HEK293 (cell line): ENCODE data around the gene DPP6.

Experiments
- CTCF ChIA-PET: fragments of 350-600 bp; formaldehyde crosslinking; extraction: SDS; loops from one replicate; lab custom pipeline; 2021; ENCODE audit warnings: antibody characterized with exemption; lab: Yijun Ruan, JAX
- POLR2A ChIA-PET: fragments of 300-600 bp; formaldehyde crosslinking; extraction: SDS; loops from one replicate; lab custom pipeline; 2020; ENCODE audit warnings: antibody characterized with exemption, inconsistent platforms; lab: Yijun Ruan, JAX
- H3K27ac ChIP-seq: fragments of 200-500 bp; sonication (Bioruptor generic); 2 replicates; pipeline ENCODE4 v1.5.1; 2014; ENCODE audit warnings: low read depth, low read length, control low read depth, inconsistent platforms; ENCODE audit errors: extremely low read depth
- H3K36me3 ChIP-seq, 2 experiments: fragments of 200-500 bp in 1 of 2; sonication (Bioruptor generic) in 1 of 2; 1 replicate in 1 of 2; 2 replicates in 1 of 2; pipeline ENCODE4 v1.5.1; 2014 to 2017; ENCODE audit warnings: inconsistent platforms in 2 of 2, low read length in 2 of 2; ENCODE audit not compliant: control insufficient read depth in 2 of 2, insufficient read depth in 1 of 2
- H3K4me1 ChIP-seq: fragments of 200-500 bp; sonication (Bioruptor generic); 2 replicates; pipeline ENCODE4 v1.5.1; 2014; ENCODE audit warnings: mild to moderate bottlenecking, low read length, inconsistent platforms; ENCODE audit not compliant: control insufficient read depth, insufficient read depth
- H3K4me3 ChIP-seq: 2 replicates; pipeline ENCODE4 v1.5.1; 2011; ENCODE audit warnings: low read depth, mild to moderate bottlenecking, control low read depth, low read length, moderate library complexity
- H3K9me3 ChIP-seq: fragments of 200-500 bp; sonication (Bioruptor generic); 2 replicates; pipeline ENCODE4 v1.5.1; 2014; ENCODE audit warnings: low read depth, low read length, inconsistent platforms; ENCODE audit not compliant: control insufficient read depth, insufficient read depth
- ATF2 ChIP-seq: fragments of 450-650 bp; formaldehyde crosslinking; IDR thresholded peaks from 2 replicates; pipeline ENCODE4 v1.5.1; 2016; ENCODE audit warnings: missing biosample characterization, missing genetic modification characterization, low read depth
- MEIS1 ChIP-seq: sonication (generic); formaldehyde crosslinking; IDR thresholded peaks from 2 replicates; pipeline ENCODE4 v1.8.1; 2022; ENCODE audit warnings: missing genetic modification reagents, mild to moderate bottlenecking, borderline replicate concordance
- REST ChIP-seq: fragments of 450-650 bp; formaldehyde crosslinking; IDR thresholded peaks from 2 replicates; pipeline ENCODE4 v1.5.1; 2016; ENCODE audit warnings: missing biosample characterization, missing genetic modification characterization
- ZBTB10 ChIP-seq: fragments of 450-650 bp; formaldehyde crosslinking; IDR thresholded peaks from 2 replicates; pipeline ENCODE4 v1.5.1; 2016; ENCODE audit warnings: missing biosample characterization, missing genetic modification characterization
- ZFP3 ChIP-seq: fragments of 450-650 bp; formaldehyde crosslinking; IDR thresholded peaks from 2 replicates; pipeline ENCODE4 v1.5.1; 2016; ENCODE audit warnings: low read depth, missing biosample characterization, missing genetic modification characterization
- ZFP41 ChIP-seq: fragments of 450-650 bp; formaldehyde crosslinking; IDR thresholded peaks from 2 replicates; pipeline ENCODE4 v1.5.1; 2016; ENCODE audit warnings: missing biosample characterization, missing genetic modification characterization, borderline replicate concordance
- ZNF138 ChIP-seq: fragments of 450-650 bp; formaldehyde crosslinking; IDR thresholded peaks from 2 replicates; pipeline ENCODE4 v1.5.1; 2016; ENCODE audit warnings: missing biosample characterization, missing genetic modification characterization, borderline replicate concordance
- ZNF558 ChIP-seq: fragments of 450-650 bp; formaldehyde crosslinking; IDR thresholded peaks from 2 replicates; pipeline ENCODE4 v1.5.1; 2016; ENCODE audit warnings: missing biosample characterization, missing genetic modification characterization
- ZNF560 ChIP-seq: fragments of 450-650 bp; formaldehyde crosslinking; IDR thresholded peaks from 2 replicates; pipeline ENCODE4 v1.5.1; 2017; ENCODE audit warnings: missing biosample characterization, missing genetic modification characterization, borderline replicate concordance
- ZNF585B ChIP-seq: fragments of 450-650 bp; formaldehyde crosslinking; IDR thresholded peaks from 2 replicates; pipeline ENCODE4 v1.5.1; 2016; ENCODE audit warnings: missing biosample characterization, missing genetic modification characterization
- ZNF600 ChIP-seq: fragments of 450-650 bp; formaldehyde crosslinking; IDR thresholded peaks from 2 replicates; pipeline ENCODE4 v1.5.1; 2016; ENCODE audit warnings: missing biosample characterization, missing genetic modification characterization
- ZNF701 ChIP-seq: fragments of 450-650 bp; formaldehyde crosslinking; IDR thresholded peaks from 2 replicates; pipeline ENCODE4 v1.5.1; 2016; ENCODE audit warnings: missing biosample characterization, missing genetic modification characterization
- ZNF707 ChIP-seq: fragments of 450-650 bp; formaldehyde crosslinking; IDR thresholded peaks from 2 replicates; pipeline ENCODE4 v1.5.1; 2016; ENCODE audit warnings: missing biosample characterization, missing genetic modification characterization
- ZSCAN30 ChIP-seq: fragments of 450-650 bp; IDR thresholded peaks from 2 replicates; pipeline ENCODE4 v1.5.1; 2018; ENCODE audit warnings: missing biosample characterization, mild to moderate bottlenecking, missing genetic modification characterization, moderate library complexity
- TF ChIP-seq, protein P1 (sequence below): fragments of 450-650 bp; formaldehyde crosslinking; IDR thresholded peaks from 2 replicates; pipeline ENCODE4 v1.5.1; 2016; ENCODE audit warnings: missing biosample characterization, missing genetic modification characterization
- TF ChIP-seq, protein P2 (sequence below): fragments of 450-650 bp; formaldehyde crosslinking; IDR thresholded peaks from 2 replicates; pipeline ENCODE4 v1.5.1; 2016; ENCODE audit warnings: missing biosample characterization, missing genetic modification characterization
- TF ChIP-seq, protein P3 (sequence below): fragments of 450-650 bp; formaldehyde crosslinking; IDR thresholded peaks from 2 replicates; pipeline ENCODE4 v1.5.1; 2016; ENCODE audit warnings: missing biosample characterization, missing genetic modification characterization

Gene DPP6

DNA sequence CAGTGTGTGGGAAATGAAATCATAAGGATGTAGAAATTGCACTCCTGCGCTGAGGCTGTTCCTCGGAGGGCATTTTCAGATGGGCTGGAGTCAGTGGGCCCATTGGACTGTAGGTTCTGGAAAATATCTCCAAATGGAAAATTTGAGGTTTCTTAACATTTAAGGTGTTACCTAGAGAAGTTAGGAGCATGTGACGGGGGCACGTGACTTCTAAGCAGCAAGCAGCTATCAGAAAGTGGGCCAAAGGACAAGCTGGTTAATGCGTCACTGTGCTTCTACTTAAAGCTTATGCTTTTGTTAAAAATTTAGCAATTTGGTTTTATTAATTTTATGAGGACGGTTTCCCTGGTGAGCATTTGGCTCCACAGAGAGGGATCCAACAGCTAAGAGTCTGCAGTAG, 298.7 kb downstream of the DPP6 start:
- Histone ChIP-seq H3K36me3 (no peaks in the 10 kb centered on the region), H3K4me3 (no peak overlapping the region)
- ChIA-PET POLR2A (no interaction called here), CTCF (no interaction called here)
- no peak for TF ChIP-seq ZFP41
- TF ChIP-seq, all 188 proteins: peak for 0
- no peaks in the 10 kb centered on the region for H3K4me1 ChIP-seq
- no peaks in the 10 kb centered on the region for H3K9me3 ChIP-seq
- H3K27ac ChIP-seq, result no peak overlapping the region

GRCh38 chr7:154353355-154353767, 301.2 kb downstream of the DPP6 start:
- H3K36me3 ChIP-seq, result no peaks in the 10 kb centered on the region
- no peaks in the 10 kb centered on the region for H3K9me3 ChIP-seq
- CTCF ChIA-PET, result no interaction called here
- H3K4me1 ChIP-seq, result no peaks in the 10 kb centered on the region
- POLR2A ChIA-PET, result no interaction called here
- TF ChIP-seq MEIS1 (CRISPR knock-in tag), result no peak
- no peak for TF ChIP-seq ZNF558 (tag by site-specific recombination)
- TF ChIP-seq ZNF707, result no peak
- TF ChIP-seq, protein P1, sequence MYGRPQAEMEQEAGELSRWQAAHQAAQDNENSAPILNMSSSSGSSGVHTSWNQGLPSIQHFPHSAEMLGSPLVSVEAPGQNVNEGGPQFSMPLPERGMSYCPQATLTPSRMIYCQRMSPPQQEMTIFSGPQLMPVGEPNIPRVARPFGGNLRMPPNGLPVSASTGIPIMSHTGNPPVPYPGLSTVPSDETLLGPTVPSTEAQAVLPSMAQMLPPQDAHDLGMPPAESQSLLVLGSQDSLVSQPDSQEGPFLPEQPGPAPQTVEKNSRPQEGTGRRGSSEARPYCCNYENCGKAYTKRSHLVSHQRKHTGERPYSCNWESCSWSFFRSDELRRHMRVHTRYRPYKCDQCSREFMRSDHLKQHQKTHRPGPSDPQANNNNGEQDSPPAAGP (tag by site-specific recombination), result no peak
- no peak for TF ChIP-seq ZNF138
- TF ChIP-seq ZFP41, result no peak
- no peak for TF ChIP-seq ZFP3 (tag by site-specific recombination)
- TF ChIP-seq ZNF585B (tag by site-specific recombination), result no peak
- no peak for TF ChIP-seq ZBTB10
- TF ChIP-seq, protein P2, sequence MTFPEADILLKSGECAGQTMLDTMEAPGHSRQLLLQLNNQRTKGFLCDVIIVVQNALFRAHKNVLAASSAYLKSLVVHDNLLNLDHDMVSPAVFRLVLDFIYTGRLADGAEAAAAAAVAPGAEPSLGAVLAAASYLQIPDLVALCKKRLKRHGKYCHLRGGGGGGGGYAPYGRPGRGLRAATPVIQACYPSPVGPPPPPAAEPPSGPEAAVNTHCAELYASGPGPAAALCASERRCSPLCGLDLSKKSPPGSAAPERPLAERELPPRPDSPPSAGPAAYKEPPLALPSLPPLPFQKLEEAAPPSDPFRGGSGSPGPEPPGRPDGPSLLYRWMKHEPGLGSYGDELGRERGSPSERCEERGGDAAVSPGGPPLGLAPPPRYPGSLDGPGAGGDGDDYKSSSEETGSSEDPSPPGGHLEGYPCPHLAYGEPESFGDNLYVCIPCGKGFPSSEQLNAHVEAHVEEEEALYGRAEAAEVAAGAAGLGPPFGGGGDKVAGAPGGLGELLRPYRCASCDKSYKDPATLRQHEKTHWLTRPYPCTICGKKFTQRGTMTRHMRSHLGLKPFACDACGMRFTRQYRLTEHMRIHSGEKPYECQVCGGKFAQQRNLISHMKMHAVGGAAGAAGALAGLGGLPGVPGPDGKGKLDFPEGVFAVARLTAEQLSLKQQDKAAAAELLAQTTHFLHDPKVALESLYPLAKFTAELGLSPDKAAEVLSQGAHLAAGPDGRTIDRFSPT (tag by site-specific recombination), result no peak
- TF ChIP-seq ZNF560 (tag by site-specific recombination), result no peak
- no peak for TF ChIP-seq ZSCAN30 (tag by site-specific recombination)
- no peak for TF ChIP-seq ATF2 (tag by site-specific recombination)
- TF ChIP-seq, protein P3, sequence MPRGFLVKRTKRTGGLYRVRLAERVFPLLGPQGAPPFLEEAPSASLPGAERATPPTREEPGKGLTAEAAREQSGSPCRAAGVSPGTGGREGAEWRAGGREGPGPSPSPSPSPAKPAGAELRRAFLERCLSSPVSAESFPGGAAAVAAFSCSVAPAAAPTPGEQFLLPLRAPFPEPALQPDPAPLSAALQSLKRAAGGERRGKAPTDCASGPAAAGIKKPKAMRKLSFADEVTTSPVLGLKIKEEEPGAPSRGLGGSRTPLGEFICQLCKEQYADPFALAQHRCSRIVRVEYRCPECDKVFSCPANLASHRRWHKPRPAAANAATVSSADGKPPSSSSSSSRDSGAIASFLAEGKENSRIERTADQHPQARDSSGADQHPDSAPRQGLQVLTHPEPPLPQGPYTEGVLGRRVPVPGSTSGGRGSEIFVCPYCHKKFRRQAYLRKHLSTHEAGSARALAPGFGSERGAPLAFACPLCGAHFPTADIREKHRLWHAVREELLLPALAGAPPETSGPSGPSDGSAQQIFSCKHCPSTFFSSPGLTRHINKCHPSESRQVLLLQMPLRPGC (tag by site-specific recombination), result no peak
- no peak for TF ChIP-seq ZNF600 (tag by site-specific recombination)
- TF ChIP-seq REST, result no peak
- no peak for TF ChIP-seq ZNF701
- H3K27ac ChIP-seq, result no peak overlapping the region
- H3K4me3 ChIP-seq, result no peak overlapping the region
